ENCODE data around the gene MPIG6B. TPM values are rescaled to one million over a fixed set of nuclear protein-coding genes. Genes with fewer than 3 reads are reported as not detected.

MPIG6B gene
- polyA plus RNA-seq, 2 of the 4 experiments (the other 2 are of a cell fraction): not detected

- no peaks in the 10 kb centered on the region; the same call in 2 of the 3 replicates for H3K4me1 ChIP-seq
- no peak overlapping the region for H3K4me3 ChIP-seq
- no peak for DNase-seq (ENCODE audit: low read depth in 1 of 2, low spot score in 1 of 2)
- ChIA-PET POLR2A (no interaction called here), CTCF (interaction anchor here (1.2 to 2.9 kb wide), 3 partner anchors 11 to 172 kb away, joined by 4 to 11 read pairs (median 4); partner anchors contain the start of genes LY6G5B, LY6G5C and NEU1)
- no peak overlapping the region for H3K4me2 ChIP-seq
- no peak for ATAC-seq
- H3K9me3 ChIP-seq: no peaks in the 10 kb centered on the region
- no peak for TF ChIP-seq ZSCAN20 (CRISPR knock-in tag; IDR thresholded peaks at IDR 0.05)
- no peak for TF ChIP-seq CTCF (IDR thresholded peaks at IDR 0.05)
- no peak for TF ChIP-seq RNF2 (IDR thresholded peaks at IDR 0.05; ENCODE audit: borderline replicate concordance, low read depth)
- TF ChIP-seq RAD21 (conservative IDR thresholded peaks at IDR 0.05 in 1 of 2, IDR thresholded peaks at IDR 0.05 in 1 of 2): no peak
- no peak for TF ChIP-seq HEYL (CRISPR knock-in tag; IDR thresholded peaks at IDR 0.05)
- TF ChIP-seq, protein P1, sequence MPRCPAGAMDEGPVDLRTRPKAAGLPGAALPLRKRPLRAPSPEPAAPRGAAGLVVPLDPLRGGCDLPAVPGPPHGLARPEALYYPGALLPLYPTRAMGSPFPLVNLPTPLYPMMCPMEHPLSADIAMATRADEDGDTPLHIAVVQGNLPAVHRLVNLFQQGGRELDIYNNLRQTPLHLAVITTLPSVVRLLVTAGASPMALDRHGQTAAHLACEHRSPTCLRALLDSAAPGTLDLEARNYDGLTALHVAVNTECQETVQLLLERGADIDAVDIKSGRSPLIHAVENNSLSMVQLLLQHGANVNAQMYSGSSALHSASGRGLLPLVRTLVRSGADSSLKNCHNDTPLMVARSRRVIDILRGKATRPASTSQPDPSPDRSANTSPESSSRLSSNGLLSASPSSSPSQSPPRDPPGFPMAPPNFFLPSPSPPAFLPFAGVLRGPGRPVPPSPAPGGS (IDR thresholded peaks at IDR 0.05): no peak
- 84% methylated on average over 6 of the region's 6 CpGs for WGBS (ENCODE audit: missing lambda C conversion rate)
- no peak overlapping the region for H3K27ac ChIP-seq
- no peak for FAIRE-seq
Observed at GRCh38 chr6:31691078-31691463, 32.1 kb upstream of the MPIG6B start.

GRCh38 chr6:31691564-31692108, 31.5 kb upstream of the MPIG6B start:
- ChIA-PET CTCF (interaction anchor here (1.2 to 2.9 kb wide), 3 partner anchors 11 to 171 kb away, joined by 4 to 11 read pairs (median 4); partner anchors contain the start of genes LY6G5C and NEU1), POLR2A (no interaction called here)
- FAIRE-seq (no peak), DNase-seq (ENCODE audit: low read depth in 1 of 2, low spot score in 1 of 2) (no peak), ATAC-seq (no peak)
- Histone ChIP-seq H3K4me3 (no peak overlapping the region), H3K4me2 (no peak overlapping the region), H3K27ac (no peak overlapping the region), H3K4me1 (no peaks in the 10 kb centered on the region; the same call in 2 of the 3 replicates), H3K9me3 (no peaks in the 10 kb centered on the region)
- no peak for TF ChIP-seq ESRRA (IDR thresholded peaks at IDR 0.05; ENCODE audit: borderline replicate concordance, low read length)
- TF ChIP-seq MAFK (IDR thresholded peaks at IDR 0.05; ENCODE audit: partially characterized antibody): no peak
- no peak for TF ChIP-seq ZSCAN20 (CRISPR knock-in tag; IDR thresholded peaks at IDR 0.05)
- WGBS (ENCODE audit: missing lambda C conversion rate): 96% methylated on average over 4 of the region's 12 CpGs

DNA sequence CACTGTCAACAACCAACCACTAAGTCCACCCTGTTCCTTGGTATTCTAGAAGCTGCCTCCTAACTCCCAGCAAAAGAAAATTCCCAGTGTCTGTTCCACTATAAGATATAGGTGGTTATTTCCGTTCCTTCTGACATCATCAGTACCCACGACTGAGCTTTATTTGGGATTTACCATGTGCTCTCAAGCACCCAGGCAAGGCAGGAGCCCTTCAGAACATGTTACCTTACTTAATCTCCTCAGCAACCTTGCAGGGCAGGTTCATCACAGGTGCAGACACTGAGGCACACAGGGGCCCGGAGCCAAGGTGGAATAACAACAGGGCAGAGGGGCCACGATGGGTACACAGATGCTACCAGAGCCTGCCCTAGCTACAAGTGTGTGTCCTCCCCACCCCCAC, 30.8 kb upstream of the MPIG6B start:
- POLR2A ChIA-PET: no interaction called here

DNA sequence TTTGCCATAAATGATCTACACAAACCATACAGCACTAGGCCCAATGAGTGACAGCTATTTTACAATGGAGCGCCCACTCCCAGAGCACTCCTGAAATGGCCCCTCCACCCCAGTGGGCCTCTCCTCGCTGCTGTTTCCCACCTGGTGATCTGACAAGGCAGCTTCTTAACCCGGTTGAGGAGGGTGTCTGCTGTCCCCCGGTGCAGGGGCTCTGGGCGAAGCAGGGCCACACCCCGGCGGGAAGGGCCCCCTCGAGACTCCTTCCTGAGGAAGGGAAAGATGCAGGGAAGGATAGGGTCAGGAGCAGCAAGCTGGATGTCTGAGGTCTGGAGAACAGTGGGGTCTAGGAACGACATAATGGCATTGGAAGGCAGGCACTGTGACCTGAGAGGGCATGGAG, 30.3 kb upstream of the MPIG6B start:
- WGBS (ENCODE audit: missing lambda C conversion rate): 92% methylated on average over 8 of the region's 9 CpGs
- no peaks in the 10 kb centered on the region; the same call in 2 of the 3 replicates for H3K4me1 ChIP-seq
- H3K9me3 ChIP-seq: no peaks in the 10 kb centered on the region
- ATAC-seq (no peak), FAIRE-seq (no peak), DNase-seq (ENCODE audit: low read depth in 1 of 2, low spot score in 1 of 2) (no peak)
- ChIA-PET CTCF (interaction anchor here (0.6 to 2.9 kb wide), 5 partner anchors 11 to 119 kb away, joined by 3 to 11 read pairs (median 4); partner anchors contain the start of genes ABHD16A, DDAH2 and LY6G5C), POLR2A (no interaction called here)
- no peak overlapping the region for H3K27ac ChIP-seq
- TF ChIP-seq POLR2AphosphoS2 (conservative IDR thresholded peaks at IDR 0.05; ENCODE audit: low read length) (no peak), TP53 (CRISPR knock-in tag; IDR thresholded peaks at IDR 0.05) (no peak), CHD4 (IDR thresholded peaks at IDR 0.05; ENCODE audit: borderline replicate concordance) (no peak), HMGXB4 (CRISPR knock-in tag; IDR thresholded peaks at IDR 0.05; ENCODE audit: borderline replicate concordance) (no peak), NR3C1 (IDR thresholded peaks at IDR 0.05) (no peak), RAD21 (conservative IDR thresholded peaks at IDR 0.05 in 1 of 2, IDR thresholded peaks at IDR 0.05 in 1 of 2) (no peak), KDM1A (IDR thresholded peaks at IDR 0.05; ENCODE audit: low read depth) (no peak), CBX8 (IDR thresholded peaks at IDR 0.05) (no peak), HOXA7 (CRISPR knock-in tag; IDR thresholded peaks at IDR 0.05) (no peak), JUN (IDR thresholded peaks at IDR 0.05) (no peak), CEBPB (IDR thresholded peaks at IDR 0.05) (no peak), TFCP2L1 (CRISPR knock-in tag; IDR thresholded peaks at IDR 0.05) (no peak), ZSCAN20 (CRISPR knock-in tag; IDR thresholded peaks at IDR 0.05) (no peak)
- TF ChIP-seq, protein P2, sequence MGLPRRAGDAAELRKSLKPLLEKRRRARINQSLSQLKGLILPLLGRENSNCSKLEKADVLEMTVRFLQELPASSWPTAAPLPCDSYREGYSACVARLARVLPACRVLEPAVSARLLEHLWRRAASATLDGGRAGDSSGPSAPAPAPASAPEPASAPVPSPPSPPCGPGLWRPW (IDR thresholded peaks at IDR 0.05): no peak
- no peak overlapping the region for H3K4me2 ChIP-seq
- no peak overlapping the region for H3K4me3 ChIP-seq

More for the DNA sequence above, 30.8 kb upstream of the MPIG6B start:
- ATAC-seq (no peak), DNase-seq (ENCODE audit: low read depth in 1 of 2, low spot score in 1 of 2) (no peak), FAIRE-seq (no peak)
- H3K4me3 ChIP-seq: no peak overlapping the region
- TF ChIP-seq CBX8 (IDR thresholded peaks at IDR 0.05) (no peak), HDAC2 (IDR thresholded peaks at IDR 0.05) (no peak)
- CTCF ChIA-PET: interaction anchor here (1.2 to 2.9 kb wide), 3 partner anchors 12 to 36 kb away, joined by 3 to 11 read pairs (median 4); partner anchors contain the start of genes DDAH2 and LY6G5C
- WGBS (ENCODE audit: missing lambda C conversion rate): 82% methylated on average over 4 of the region's 4 CpGs
- no peaks in the 10 kb centered on the region; the same call in 2 of the 3 replicates for H3K4me1 ChIP-seq
- H3K4me2 ChIP-seq: no peak overlapping the region
- H3K27ac ChIP-seq: no peak overlapping the region
- H3K9me3 ChIP-seq: no peaks in the 10 kb centered on the region
